ENCODE results near the gene NR2F2.

DNA sequence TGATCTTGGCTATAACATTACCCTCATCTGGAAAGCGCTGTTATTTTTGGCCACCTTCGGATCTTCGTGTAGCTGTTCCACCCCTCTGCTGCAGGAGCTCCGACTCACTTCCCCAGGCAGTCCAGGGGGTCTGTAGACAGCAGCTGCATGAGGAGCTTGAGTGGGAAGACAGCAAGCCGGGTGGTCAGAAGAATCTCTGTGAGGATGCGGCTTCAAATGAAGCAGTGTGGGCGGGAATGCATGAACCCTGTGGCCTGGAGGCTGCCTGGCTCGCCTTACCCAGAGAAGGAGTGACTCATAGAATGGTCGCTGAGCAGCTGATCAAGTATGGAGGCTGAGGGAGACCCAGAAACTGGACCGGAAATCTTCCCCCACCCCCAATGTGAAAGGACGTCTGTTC is 45.2 kb upstream of the NR2F2 start:
- TF ChIP-seq, protein P1, sequence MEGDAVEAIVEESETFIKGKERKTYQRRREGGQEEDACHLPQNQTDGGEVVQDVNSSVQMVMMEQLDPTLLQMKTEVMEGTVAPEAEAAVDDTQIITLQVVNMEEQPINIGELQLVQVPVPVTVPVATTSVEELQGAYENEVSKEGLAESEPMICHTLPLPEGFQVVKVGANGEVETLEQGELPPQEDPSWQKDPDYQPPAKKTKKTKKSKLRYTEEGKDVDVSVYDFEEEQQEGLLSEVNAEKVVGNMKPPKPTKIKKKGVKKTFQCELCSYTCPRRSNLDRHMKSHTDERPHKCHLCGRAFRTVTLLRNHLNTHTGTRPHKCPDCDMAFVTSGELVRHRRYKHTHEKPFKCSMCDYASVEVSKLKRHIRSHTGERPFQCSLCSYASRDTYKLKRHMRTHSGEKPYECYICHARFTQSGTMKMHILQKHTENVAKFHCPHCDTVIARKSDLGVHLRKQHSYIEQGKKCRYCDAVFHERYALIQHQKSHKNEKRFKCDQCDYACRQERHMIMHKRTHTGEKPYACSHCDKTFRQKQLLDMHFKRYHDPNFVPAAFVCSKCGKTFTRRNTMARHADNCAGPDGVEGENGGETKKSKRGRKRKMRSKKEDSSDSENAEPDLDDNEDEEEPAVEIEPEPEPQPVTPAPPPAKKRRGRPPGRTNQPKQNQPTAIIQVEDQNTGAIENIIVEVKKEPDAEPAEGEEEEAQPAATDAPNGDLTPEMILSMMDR (IDR thresholded peaks at IDR 0.05), result no peak
- TF ChIP-seq POLR2A (IDR thresholded peaks at IDR 0.05), result no peak

Measured in right lobe of liver (tissue), 4 donors.